IPS-11a (cell line): Measurements from ENCODE around the gene WDR53.
"Not testable (repeated sequence)": the region's sequence is repeated elsewhere in the genome, so short reads cannot be mapped to it uniquely, and the experiment has no call there.

Experiments
- H3K4me3 ChIP-seq: one replicate; pipeline ENCODE4 v1.5.1; 2013; ENCODE audit warnings: low read depth, low read length, control low read depth

The WDR53 gene

GRCh38 chr3:196568246-196569002, at the start of gene WDR53, which contains the start of gene FBXO45:
Gene WDR53 (minus strand): TSS chr3:196568554. CDS start chr3:196561475, 7,079 bp downstream.
Gene FBXO45 (plus strand): TSS chr3:196568660. CDS start chr3:196568985, 325 bp downstream.
- peak within 1 kb of the TSS; percentile 94 for H3K4me3 ChIP-seq

DNA sequence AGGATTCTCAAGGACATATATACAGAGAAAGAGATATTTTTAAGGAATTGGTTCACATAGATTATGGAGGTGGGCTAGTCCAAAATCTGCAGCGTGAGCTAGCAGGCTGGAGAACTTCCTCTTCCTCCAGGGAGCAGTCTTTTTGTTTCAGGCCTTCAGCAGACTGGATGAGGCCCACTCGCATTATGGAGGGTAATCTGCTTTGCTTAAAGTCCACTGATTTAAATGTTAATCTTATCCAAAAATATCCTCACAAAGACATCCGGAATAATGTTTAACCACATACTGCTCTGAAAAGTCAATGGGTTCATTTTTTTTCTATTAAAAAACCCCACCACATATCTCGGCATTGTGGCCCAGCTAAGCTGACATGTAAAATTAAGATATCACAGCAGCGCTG, 48.9 kb upstream of the WDR53 start:
- no peak overlapping the region for H3K4me3 ChIP-seq

DNA sequence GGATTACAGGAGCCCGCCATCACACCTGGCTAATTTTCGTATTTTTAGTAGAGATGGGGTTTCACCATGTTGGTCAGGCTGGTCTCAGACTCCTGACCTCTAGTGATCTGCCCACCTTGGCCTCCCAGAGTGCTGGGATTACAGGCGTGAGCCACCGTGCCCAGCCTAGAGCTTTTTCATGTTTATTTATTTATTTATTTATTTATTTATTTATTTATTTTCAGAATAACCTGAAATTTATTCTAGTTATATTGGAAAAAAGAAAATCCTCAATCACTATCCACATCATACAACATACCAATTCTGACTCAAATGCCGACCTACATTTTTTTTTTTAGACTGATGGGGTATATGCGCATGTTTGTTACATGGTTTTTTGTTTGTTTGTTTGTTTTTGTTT, 46.9 kb upstream of the WDR53 start:
- H3K4me3 ChIP-seq, result not testable (repeated sequence)

GRCh38 chr3:196611761-196612483, 43.6 kb upstream of the WDR53 start:
- H3K4me3 ChIP-seq, result no peak overlapping the region

GRCh38 chr3:196609805-196610515, 41.6 kb upstream of the WDR53 start:
- H3K4me3 ChIP-seq, result no peak overlapping the region

- no peak overlapping the region for H3K4me3 ChIP-seq
Measured at GRCh38 chr3:196609343-196609775, 41.0 kb upstream of the WDR53 start.

GRCh38 chr3:196608693-196609092, 40.3 kb upstream of the WDR53 start:
- no peak overlapping the region for H3K4me3 ChIP-seq

DNA sequence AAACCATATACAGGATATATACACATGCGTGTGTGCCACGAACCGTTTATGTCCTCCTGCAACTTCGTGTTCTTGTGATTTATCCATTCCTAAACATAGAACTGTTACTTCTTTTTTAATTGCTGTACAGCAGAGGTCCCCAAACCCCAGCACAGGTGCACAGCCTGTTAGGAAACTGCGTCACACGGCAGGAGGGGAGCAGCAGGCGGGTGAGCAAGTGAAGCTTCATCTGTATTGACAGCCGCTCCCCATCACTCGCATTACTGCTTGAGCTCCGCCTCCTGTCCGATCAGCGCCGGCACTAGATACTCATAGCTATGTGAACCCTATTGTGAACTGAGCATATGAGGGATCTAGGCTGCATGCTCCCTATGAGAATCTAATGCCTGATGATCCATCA, 36.2 kb upstream of the WDR53 start:
- H3K4me3 ChIP-seq, result no peak overlapping the region

DNA sequence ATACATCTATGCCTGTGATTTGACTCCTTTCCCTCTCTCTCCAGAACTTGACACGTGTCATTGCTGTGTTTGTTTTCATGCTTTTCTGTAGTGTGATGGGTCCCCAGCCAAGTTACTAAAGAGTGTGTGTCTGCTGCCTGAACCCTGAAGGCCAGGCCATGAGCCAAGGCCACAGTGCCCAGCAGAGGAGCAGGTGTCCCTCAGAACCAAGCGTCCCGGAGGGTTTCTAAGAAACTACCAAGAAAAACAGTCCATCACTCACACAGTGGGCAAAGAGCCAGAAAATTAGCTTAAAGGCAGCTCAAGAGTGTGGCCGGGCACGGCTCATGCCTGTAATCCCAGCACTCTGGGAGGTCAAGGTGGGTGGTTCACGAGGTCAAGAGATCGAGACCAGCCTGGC, 35.3 kb upstream of the WDR53 start:
- H3K4me3 ChIP-seq, result no peak overlapping the region

GRCh38 chr3:196602673-196603072, 34.3 kb upstream of the WDR53 start:
- no peak overlapping the region for H3K4me3 ChIP-seq

GRCh38 chr3:196600359-196600758, 32.0 kb upstream of the WDR53 start:
- H3K4me3 ChIP-seq, result no peak overlapping the region

DNA sequence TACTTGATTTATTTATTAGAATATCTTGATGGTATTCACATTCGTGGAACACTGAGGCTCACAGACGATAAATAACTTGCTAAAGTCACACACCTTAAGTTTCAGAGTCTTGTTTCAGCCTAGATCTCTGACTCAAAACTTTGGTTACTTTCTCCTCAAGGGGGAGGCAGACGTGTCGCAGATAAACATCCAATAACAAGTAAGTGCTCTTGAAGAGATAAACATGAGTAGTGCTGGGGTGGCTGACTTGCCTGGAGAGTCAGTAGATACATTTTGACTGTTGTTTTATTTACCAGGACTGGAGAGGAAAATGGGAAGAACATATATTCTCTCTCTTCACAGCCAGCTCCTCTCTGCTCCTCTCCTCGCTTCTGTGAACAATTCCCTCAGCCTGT, 31.4 kb upstream of the WDR53 start:
- no peak overlapping the region for H3K4me3 ChIP-seq

DNA sequence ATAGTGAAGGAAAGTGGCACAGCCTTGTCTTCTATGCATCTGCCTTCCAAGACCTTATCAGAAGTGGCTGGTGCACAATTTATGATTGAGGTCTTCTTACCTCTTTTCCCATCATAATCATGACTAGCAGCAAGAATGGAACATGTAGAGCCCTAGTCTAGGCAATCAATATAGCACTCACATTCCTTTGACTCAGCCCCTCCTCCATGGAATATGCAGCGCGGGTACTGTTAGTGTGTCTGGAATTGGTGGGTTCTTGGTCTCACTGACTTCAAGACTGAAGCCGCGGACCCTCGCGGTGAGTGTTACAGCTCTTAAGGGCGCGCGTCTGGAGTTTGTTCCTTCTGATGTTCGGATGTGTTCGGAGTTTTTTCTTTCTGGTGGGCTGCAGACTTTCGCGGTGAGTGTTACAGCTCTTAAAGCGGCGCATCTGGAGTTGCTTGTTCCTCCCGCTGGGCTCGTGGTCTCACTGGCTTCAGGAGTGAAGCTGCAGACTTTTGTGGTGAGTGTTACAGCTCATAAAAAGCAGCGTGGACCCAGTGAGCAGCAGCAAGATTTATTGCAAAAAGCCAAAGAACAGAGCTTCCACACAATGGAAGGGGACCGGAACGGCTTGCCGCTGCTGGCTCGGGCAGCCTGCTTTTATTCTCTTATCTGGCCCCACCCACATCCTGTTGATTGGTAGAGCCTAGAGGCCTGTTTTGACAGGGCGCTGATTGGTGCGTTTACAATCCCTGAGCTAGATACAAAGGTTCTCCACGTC, 29.8 kb upstream of the WDR53 start:
- H3K4me3 ChIP-seq, result not testable (repeated sequence)

DNA sequence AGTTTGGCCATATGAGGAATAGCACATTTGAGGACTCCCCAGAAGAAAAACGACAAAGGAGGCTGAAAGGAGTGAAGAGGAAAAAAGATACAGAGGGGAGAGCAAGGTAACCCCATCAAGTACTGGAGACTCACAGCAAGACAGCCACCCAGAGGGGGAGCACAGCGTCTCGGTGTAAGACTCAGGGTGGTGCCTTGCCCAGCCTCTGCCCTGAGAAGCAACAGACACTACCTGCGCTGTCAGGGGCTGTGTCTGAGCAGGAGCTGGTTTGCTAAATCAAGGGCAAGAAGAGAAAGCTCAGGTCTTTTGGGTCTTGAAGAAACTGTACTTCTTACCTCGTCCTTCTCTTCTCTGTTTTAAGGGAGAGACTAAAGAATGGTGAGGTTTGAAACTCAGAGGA, 28.0 kb upstream of the WDR53 start:
- no peak overlapping the region for H3K4me3 ChIP-seq

DNA sequence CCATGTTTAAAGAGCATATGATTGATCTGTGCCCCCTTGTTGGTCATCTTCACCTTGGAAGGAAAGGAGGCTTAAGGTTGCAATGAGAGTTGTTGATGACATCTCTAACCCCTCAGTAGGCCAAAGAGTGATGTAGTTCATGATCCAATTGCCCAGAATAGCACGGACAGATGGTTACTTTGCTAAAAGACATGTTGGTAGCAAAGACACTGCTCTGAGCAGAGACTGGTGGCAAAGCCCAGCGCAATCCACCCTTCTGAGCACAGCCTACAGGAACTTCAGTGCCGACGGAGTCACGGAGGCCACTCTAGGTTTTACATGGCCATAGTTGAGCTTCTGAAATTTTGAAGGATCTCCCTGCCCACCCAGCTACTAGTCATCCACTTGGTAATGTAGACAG, 21.9 kb upstream of the WDR53 start:
- no peak overlapping the region for H3K4me3 ChIP-seq

GRCh38 chr3:196585044-196585757, 16.8 kb upstream of the WDR53 start:
- H3K4me3 ChIP-seq, result no peak overlapping the region

GRCh38 chr3:196572389-196572788, 4.0 kb upstream of the WDR53 start:
- no peak overlapping the region for H3K4me3 ChIP-seq

- H3K4me3 ChIP-seq, result not testable (repeated sequence)
Measured at GRCh38 chr3:196570332-196570731, 2.0 kb upstream of the WDR53 start.

- H3K4me3 ChIP-seq, result peak overlapping the region; percentile 94
Measured at GRCh38 chr3:196569003-196569516, 706 bp upstream of the WDR53 start.

DNA sequence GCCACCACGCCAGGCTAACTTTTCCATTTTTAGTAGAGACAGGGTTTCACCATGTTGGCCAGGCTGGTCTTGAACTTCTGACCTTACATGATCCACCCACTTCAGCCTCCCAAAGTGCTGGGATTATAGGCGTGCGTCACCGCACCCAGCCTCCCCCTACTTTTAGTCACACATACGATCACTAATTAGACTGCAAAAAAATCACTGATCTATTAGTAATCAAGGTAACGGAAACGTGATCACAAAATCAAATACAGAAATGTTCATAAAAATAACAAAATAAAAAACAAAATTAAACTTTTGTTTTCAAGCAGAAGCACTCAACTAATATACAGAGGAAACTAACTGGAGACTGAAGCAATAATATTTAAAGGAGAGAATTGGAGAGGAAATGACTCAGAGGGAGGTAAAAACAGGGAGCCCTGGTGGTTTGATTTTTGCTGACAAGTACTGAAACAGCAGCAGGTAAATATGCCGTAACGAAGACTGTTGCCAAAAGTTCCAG, 4.6 kb downstream of the WDR53 start:
- no peak overlapping the region for H3K4me3 ChIP-seq
